OCI-LY3 (cell line): Measurements from ENCODE around the gene SOX15.

ENCODE experiments used
- CTCF ChIP-seq: fragments of 200-600, 300-600 bp; sonication (generic); IDR thresholded peaks from 2 replicates; pipeline ENCODE4 v1.5.1; 2014; ENCODE audit warnings: antibody characterized with exemption, low read length, low read depth
- EZH2phosphoT487 ChIP-seq: fragments of 200-600 bp; shearing (Covaris generic); IDR thresholded peaks from 2 replicates; pipeline ENCODE4 v1.6.1; 2018; ENCODE audit warnings: antibody characterized with exemption, mixed run types, low read depth

- TF ChIP-seq CTCF (no peak), EZH2phosphoT487 (no peak)
Observed at GRCh38 chr17:7612294-7612640, 22.4 kb upstream of the SOX15 start.
